ENCODE results near the gene SLC25A47. TPM values are rescaled to one million over a fixed set of nuclear protein-coding genes. Genes with fewer than 3 reads are reported as not detected.

The SLC25A47 gene
- total and polyA plus RNA-seq, 9 of the 15 experiments (the other 6 are each of a cell fraction or from before 2014, with no cell fraction given) = 0.09 to 0.23 (median 0.22) TPM; not detected in 6

- TF ChIP-seq KLF13 (tag; IDR thresholded peaks at IDR 0.05; ENCODE audit: borderline replicate concordance, low read depth) = peak; percentile 86
- no peak for TF ChIP-seq EHMT2 (IDR thresholded peaks at IDR 0.05)
- TF ChIP-seq HMGXB4 (CRISPR knock-in tag; IDR thresholded peaks at IDR 0.05) = peak; percentile 46; the same call in 1 of the 2 replicates
- TF ChIP-seq MEIS2 (IDR thresholded peaks at IDR 0.05; ENCODE audit: partially characterized antibody) = peak; percentile 62
- TF ChIP-seq RBFOX2 (IDR thresholded peaks at IDR 0.05; ENCODE audit: low read depth, low read length) = peak; percentile 80
- TF ChIP-seq HNRNPUL1 (IDR thresholded peaks at IDR 0.05; ENCODE audit: low read length) = no peak
- TF ChIP-seq C11orf30 (IDR thresholded peaks at IDR 0.05; ENCODE audit: low read depth) = no peak
- no peak for TF ChIP-seq SMAD2 (IDR thresholded peaks at IDR 0.05; ENCODE audit: low read depth, low read length)
- no peak for TF ChIP-seq NR2F6 (CRISPR knock-in tag; IDR thresholded peaks at IDR 0.05)
- TF ChIP-seq ZNF184 (CRISPR knock-in tag; IDR thresholded peaks at IDR 0.05) = no peak
- peak; percentile 62 for TF ChIP-seq CHD1 (IDR thresholded peaks at IDR 0.05; ENCODE audit: low read length)
- TF ChIP-seq GATA2 (CRISPR knock-in tag; IDR thresholded peaks at IDR 0.05) = no peak
- peak; percentile 90; the same call in 1 of the 2 replicates for TF ChIP-seq PHF8 (IDR thresholded peaks at IDR 0.05; ENCODE audit: borderline replicate concordance, low read length)
- no peak for TF ChIP-seq ZNF134 (CRISPR knock-in tag; conservative IDR thresholded peaks at IDR 0.05)
- no peak for TF ChIP-seq PYGO2 (tag; IDR thresholded peaks at IDR 0.05)
- no peak for TF ChIP-seq RFX5 (IDR thresholded peaks at IDR 0.05; ENCODE audit: low read depth, low read length)
- peak; percentile 64 for TF ChIP-seq RBM22 (IDR thresholded peaks at IDR 0.05; ENCODE audit: low read depth, low read length, poor library complexity, severe bottlenecking)
- TF ChIP-seq ZMIZ1 (IDR thresholded peaks at IDR 0.05; ENCODE audit: low read depth in 2 of 2, low read length in 2 of 2) = no peak
- TF ChIP-seq ELF4 (CRISPR knock-in tag; IDR thresholded peaks at IDR 0.05) = no peak
- no peak for TF ChIP-seq E2F3 (CRISPR knock-in tag; IDR thresholded peaks at IDR 0.05)
- TF ChIP-seq ZNF347 (CRISPR knock-in tag; IDR thresholded peaks at IDR 0.05; ENCODE audit: low read depth) = no peak
- no peak for TF ChIP-seq PHB2 (IDR thresholded peaks at IDR 0.05; ENCODE audit: low read depth)
- no peak for TF ChIP-seq IRF1 (CRISPR knock-in tag; IDR thresholded peaks at IDR 0.05; ENCODE audit: borderline replicate concordance)
- no peak for TF ChIP-seq ZNF408 (CRISPR knock-in tag; IDR thresholded peaks at IDR 0.05; ENCODE audit: low read depth)
Observed at GRCh38 chr14:100285021-100285912, 37.9 kb upstream of the SLC25A47 start (continued).

All from K562 (cell line).